ENCODE measurements around the gene DDX60.

The DDX60 gene

DNA sequence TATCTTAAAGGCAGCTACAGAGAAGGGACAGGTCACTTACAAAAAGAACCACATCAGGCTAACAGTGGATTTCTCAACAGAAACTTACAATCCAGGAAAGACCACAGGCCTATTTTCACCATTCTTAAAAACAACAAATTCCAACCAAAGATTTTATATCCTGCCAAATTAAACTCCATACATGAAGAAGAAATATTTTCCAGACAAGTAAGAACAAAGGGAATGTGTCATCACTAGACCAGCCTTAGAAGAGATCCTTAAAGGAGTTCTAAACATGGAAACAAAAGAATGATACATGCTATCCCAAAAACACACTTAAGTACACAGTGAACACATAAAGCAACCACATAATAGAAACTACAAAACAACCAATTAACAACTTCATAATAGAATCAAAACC, 120.6 kb downstream of the DDX60 start:
- Histone ChIP-seq H3F3A (ENCODE audit: insufficient read depth) (no peaks in the 10 kb centered on the region), H3K27ac (ENCODE audit: low read depth, low read length) (no peak overlapping the region), H3K9ac (ENCODE audit: low read length) (no peak overlapping the region), H3K4me3 (ENCODE audit: insufficient read depth, low read length, poor library complexity, severe bottlenecking) (no peak overlapping the region), H3K79me2 (ENCODE audit: insufficient read depth, low read length) (no peaks in the 10 kb centered on the region), H3K36me3 (ENCODE audit: low read length) (no peaks in the 10 kb centered on the region), H3K4me2 (ENCODE audit: low read depth, low read length, poor library complexity, severe bottlenecking) (no peak overlapping the region), H3K9me2 (replicated peaks; ENCODE audit: insufficient read depth, low read length) (no peaks in the 10 kb centered on the region), H2AFZ (ENCODE audit: low read depth, low read length, severe bottlenecking) (no peak overlapping the region), H4K20me1 (ENCODE audit: low read depth, low read length) (no peaks in the 10 kb centered on the region), H3K27me3 (ENCODE audit: low read length) (no peaks in the 10 kb centered on the region), H3K9me3 (ENCODE audit: insufficient read depth, low read length) (peaks cover 8% of the 10 kb centered on the region; the same call in 1 of the 2 replicates)
- TF ChIP-seq, protein P1, sequence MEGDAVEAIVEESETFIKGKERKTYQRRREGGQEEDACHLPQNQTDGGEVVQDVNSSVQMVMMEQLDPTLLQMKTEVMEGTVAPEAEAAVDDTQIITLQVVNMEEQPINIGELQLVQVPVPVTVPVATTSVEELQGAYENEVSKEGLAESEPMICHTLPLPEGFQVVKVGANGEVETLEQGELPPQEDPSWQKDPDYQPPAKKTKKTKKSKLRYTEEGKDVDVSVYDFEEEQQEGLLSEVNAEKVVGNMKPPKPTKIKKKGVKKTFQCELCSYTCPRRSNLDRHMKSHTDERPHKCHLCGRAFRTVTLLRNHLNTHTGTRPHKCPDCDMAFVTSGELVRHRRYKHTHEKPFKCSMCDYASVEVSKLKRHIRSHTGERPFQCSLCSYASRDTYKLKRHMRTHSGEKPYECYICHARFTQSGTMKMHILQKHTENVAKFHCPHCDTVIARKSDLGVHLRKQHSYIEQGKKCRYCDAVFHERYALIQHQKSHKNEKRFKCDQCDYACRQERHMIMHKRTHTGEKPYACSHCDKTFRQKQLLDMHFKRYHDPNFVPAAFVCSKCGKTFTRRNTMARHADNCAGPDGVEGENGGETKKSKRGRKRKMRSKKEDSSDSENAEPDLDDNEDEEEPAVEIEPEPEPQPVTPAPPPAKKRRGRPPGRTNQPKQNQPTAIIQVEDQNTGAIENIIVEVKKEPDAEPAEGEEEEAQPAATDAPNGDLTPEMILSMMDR (IDR thresholded peaks at IDR 0.05; ENCODE audit: insufficient read depth, low read length, poor library complexity, severe bottlenecking), result no peak
- TF ChIP-seq EZH2phosphoT487 (conservative IDR thresholded peaks at IDR 0.05; ENCODE audit: low read length), result no peak

DNA sequence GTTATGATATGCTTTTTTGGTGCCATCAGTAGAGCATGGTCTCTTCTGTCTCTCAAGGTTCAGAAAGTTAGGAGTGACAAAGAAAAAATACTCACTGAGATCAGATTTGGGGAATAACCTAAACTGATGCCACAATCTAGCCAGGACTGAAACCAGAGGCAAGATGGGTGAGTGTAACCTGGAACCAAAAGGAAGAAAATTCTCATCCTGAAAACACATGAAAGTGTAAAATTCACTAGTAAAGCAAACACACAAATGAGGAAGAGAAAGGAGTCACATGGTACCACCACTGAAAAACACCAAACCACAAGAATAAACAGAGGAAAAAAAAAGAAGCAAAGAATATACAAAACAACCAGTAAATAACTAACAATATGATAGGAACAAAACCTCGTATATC, 129.8 kb downstream of the DDX60 start:
- Histone ChIP-seq H3K4me2 (ENCODE audit: low read depth, low read length, poor library complexity, severe bottlenecking) (no peak overlapping the region), H4K20me1 (ENCODE audit: low read depth, low read length) (no peaks in the 10 kb centered on the region), H3F3A (ENCODE audit: insufficient read depth) (no peaks in the 10 kb centered on the region), H3K9me3 (ENCODE audit: insufficient read depth, low read length) (no peaks in the 10 kb centered on the region), H3K79me2 (ENCODE audit: insufficient read depth, low read length) (no peaks in the 10 kb centered on the region), H2AFZ (ENCODE audit: low read depth, low read length, severe bottlenecking) (no peak overlapping the region), H3K9ac (ENCODE audit: low read length) (no peak overlapping the region), H3K9me2 (replicated peaks; ENCODE audit: insufficient read depth, low read length) (no peaks in the 10 kb centered on the region), H3K4me3 (ENCODE audit: insufficient read depth, low read length, poor library complexity, severe bottlenecking) (no peak overlapping the region), H3K27ac (ENCODE audit: low read depth, low read length) (no peak overlapping the region), H3K27me3 (ENCODE audit: low read length) (no peaks in the 10 kb centered on the region), H3K36me3 (ENCODE audit: low read length) (no peaks in the 10 kb centered on the region)
- no peak for TF ChIP-seq EZH2phosphoT487 (conservative IDR thresholded peaks at IDR 0.05; ENCODE audit: low read length)
- TF ChIP-seq, protein P1 (IDR thresholded peaks at IDR 0.05; ENCODE audit: insufficient read depth, low read length, poor library complexity, severe bottlenecking), result no peak

DNA sequence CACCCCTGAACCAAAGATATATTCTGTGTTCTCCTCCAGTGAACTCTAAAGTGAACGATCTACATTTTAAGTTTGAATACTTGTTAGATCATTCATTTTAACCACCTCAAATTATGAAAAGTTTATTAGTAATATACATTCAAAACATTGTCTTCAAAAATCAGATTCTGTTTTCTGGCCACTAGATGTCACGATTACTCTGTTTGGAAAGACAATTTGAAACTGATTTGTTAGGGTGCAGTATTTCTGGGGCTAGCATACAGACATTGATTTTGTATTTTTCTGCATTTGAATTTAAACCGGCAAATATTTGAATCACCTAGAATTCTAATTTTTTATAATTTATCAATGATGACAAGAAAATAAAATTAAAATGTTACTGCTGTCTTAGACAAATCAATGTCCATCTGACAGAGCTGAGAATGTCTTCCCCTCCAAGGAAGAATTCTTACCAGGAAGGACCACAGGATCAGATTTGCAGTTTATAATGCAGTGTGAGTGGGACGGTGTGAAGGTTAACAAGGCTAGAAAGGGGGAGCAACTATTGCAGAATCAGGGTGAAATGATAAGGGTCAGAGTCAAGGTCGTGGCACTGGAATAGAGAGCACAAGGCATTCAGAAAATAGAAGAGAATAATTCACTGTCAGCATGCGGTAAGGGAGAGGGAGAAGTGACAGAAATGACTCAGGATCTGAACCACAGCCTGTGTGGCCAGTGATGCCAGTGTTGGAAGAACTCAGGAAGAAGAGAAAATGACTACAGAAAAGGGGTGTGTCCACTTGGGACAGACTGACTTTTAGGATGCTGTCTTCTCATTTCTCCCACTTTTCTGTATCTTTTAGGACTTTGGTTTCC, 134.6 kb downstream of the DDX60 start:
- H3K27me3 ChIP-seq (ENCODE audit: low read length), result no peaks in the 10 kb centered on the region
- no peaks in the 10 kb centered on the region for H3K36me3 ChIP-seq (ENCODE audit: low read length)
- no peak overlapping the region for H3K4me3 ChIP-seq (ENCODE audit: insufficient read depth, low read length, poor library complexity, severe bottlenecking)
- H3K4me2 ChIP-seq (ENCODE audit: low read depth, low read length, poor library complexity, severe bottlenecking), result no peak overlapping the region
- no peak overlapping the region for H3K27ac ChIP-seq (ENCODE audit: low read depth, low read length)
- no peaks in the 10 kb centered on the region for H4K20me1 ChIP-seq (ENCODE audit: low read depth, low read length)
- no peak overlapping the region for H3K9ac ChIP-seq (ENCODE audit: low read length)
- no peaks in the 10 kb centered on the region for H3F3A ChIP-seq (ENCODE audit: insufficient read depth)
- H3K9me3 ChIP-seq (ENCODE audit: insufficient read depth, low read length), result no peaks in the 10 kb centered on the region
- H3K9me2 ChIP-seq (replicated peaks; ENCODE audit: insufficient read depth, low read length), result no peaks in the 10 kb centered on the region
- no peak overlapping the region for H2AFZ ChIP-seq (ENCODE audit: low read depth, low read length, severe bottlenecking)
- no peaks in the 10 kb centered on the region for H3K79me2 ChIP-seq (ENCODE audit: insufficient read depth, low read length)
- TF ChIP-seq, protein P1 (IDR thresholded peaks at IDR 0.05; ENCODE audit: insufficient read depth, low read length, poor library complexity, severe bottlenecking), result peak; percentile 31
- no peak for TF ChIP-seq EZH2phosphoT487 (conservative IDR thresholded peaks at IDR 0.05; ENCODE audit: low read length)
